SK-N-SH treated with all-trans-retinoic acid at 6 μM for 48 hours (cell line): Measurements from ENCODE around the gene ZFP92.

Experiments used
- OSR1 ChIP-seq: fragments of 250-450 bp; sonication (Bioruptor Pico); IDR thresholded peaks from 2 replicates; pipeline ENCODE4 v1.8.0; 2022; ENCODE audit warnings: moderate library complexity, mild to moderate bottlenecking, inconsistent platforms
- TF ChIP-seq, protein P1 (sequence below): fragments of 250-450 bp; sonication (Bioruptor Pico); IDR thresholded peaks from 2 replicates; pipeline ENCODE4 v1.5.1; 2020; ENCODE audit warnings: low read depth, mild to moderate bottlenecking, moderate library complexity
- TF ChIP-seq, protein P2 (sequence below): fragments of 250-450 bp; sonication (Bioruptor Pico); IDR thresholded peaks from 2 replicates; pipeline ENCODE4 v1.8.0; 2021; ENCODE audit warnings: low read depth, mild to moderate bottlenecking, moderate library complexity, borderline replicate concordance

DNA sequence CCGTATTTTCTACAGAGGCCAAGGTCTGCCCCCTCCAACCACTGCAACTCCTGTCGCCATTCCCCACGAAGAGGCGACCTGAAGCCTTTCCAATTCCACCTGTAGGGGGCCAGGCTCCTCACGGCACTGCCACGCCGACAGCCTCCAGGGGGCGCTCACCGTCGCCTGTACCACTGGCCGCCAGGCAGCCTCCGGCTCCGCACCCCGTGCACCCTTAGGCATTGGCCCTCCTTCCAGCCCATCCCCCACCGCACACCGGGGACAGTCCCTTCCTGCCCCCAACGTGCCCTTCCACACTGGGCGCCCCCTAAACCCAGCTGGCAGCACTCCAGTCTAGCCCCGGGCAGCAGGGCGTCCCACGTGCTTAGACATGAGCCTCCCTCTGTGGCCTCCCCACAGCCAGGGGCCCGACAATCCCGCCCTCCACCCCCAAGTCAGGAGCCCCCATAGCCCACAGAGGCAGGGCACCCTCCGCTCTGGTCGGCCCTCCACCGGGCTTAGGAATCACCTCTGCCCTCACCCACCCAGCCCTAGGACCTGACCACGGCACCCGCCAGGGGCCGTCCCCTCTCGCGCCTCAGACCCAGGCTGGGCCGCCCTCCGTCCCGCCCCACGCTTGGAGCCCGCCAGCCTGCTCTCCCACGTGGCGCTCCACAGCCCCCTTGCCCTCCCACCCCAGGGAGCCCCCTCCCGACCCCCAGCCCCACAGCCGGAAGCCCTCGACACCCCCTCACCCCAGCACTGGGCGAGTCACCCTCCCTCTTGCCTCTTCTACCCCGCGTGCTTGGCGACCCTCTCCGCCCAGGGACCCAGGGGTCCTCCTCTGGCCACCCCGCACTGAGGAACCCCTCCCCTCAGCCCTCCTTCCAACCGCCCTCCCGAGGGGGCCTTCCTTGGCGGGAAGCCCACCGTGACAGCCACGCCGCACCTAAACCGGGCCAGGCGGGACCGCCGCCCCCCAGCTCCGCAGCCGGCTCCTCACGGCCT is 10.8 kb upstream of the ZFP92 start:
- TF ChIP-seq, protein P1, sequence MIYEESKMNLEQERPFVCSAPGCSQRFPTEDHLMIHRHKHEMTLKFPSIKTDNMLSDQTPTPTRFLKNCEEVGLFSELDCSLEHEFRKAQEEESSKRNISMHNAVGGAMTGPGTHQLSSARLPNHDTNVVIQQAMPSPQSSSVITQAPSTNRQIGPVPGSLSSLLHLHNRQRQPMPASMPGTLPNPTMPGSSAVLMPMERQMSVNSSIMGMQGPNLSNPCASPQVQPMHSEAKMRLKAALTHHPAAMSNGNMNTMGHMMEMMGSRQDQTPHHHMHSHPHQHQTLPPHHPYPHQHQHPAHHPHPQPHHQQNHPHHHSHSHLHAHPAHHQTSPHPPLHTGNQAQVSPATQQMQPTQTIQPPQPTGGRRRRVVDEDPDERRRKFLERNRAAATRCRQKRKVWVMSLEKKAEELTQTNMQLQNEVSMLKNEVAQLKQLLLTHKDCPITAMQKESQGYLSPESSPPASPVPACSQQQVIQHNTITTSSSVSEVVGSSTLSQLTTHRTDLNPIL (CRISPR knock-in tag), result no peak
- TF ChIP-seq, protein P2, sequence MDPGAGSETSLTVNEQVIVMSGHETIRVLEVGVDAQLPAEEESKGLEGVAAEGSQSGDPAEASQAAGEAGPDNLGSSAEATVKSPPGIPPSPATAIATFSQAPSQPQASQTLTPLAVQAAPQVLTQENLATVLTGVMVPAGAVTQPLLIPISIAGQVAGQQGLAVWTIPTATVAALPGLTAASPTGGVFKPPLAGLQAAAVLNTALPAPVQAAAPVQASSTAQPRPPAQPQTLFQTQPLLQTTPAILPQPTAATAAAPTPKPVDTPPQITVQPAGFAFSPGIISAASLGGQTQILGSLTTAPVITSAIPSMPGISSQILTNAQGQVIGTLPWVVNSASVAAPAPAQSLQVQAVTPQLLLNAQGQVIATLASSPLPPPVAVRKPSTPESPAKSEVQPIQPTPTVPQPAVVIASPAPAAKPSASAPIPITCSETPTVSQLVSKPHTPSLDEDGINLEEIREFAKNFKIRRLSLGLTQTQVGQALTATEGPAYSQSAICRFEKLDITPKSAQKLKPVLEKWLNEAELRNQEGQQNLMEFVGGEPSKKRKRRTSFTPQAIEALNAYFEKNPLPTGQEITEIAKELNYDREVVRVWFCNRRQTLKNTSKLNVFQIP (CRISPR knock-in tag), result no peak
- TF ChIP-seq OSR1 (CRISPR knock-in tag), result no peak
